GM23338 (cell line): ENCODE results near the gene DHRSX. TPM values are rescaled to one million over a fixed set of nuclear protein-coding genes. Genes with fewer than 3 reads are reported as not detected.

Source experiments
- ATAC-seq: fragments of 200-7000 bp; cut with Tn5 transposase; 3 replicates; pipeline ENCODE4 v1.9.1; 2020
- DNase-seq: peaks from one replicate; pipeline ENCODE4 v3.0.0-alpha.2; 2015; ENCODE audit warnings: low spot score
- H2AFZ ChIP-seq: fragments of 200-600 bp; sonication (generic); 2 replicates; pipeline ENCODE4 v1.8.0; 2016; ENCODE audit warnings: antibody characterized with exemption, mild to moderate bottlenecking, moderate library complexity
- H3F3A ChIP-seq: fragments of 200-600 bp; sonication (generic); replicated peaks from 2 replicates; pipeline ENCODE4 v1.8.0; 2017; ENCODE audit warnings: antibody characterized with exemption, mixed run types, low read depth
- H3K27ac ChIP-seq: fragments of 200-600 bp; sonication (generic); 2 replicates; pipeline ENCODE4 v1.6.1; 2016; ENCODE audit warnings: low read depth
- H3K27me3 ChIP-seq: fragments of 200-600 bp; sonication (generic); 2 replicates; pipeline ENCODE4 v1.8.0; 2016; ENCODE audit warnings: mild to moderate bottlenecking, mixed run types, moderate library complexity; ENCODE audit not compliant: insufficient read depth
- H3K36me3 ChIP-seq: fragments of 200-600 bp; sonication (generic); 2 replicates; pipeline ENCODE4 v1.8.0; 2016; ENCODE audit warnings: mild to moderate bottlenecking; ENCODE audit not compliant: insufficient read depth
- H3K4me1 ChIP-seq: fragments of 200-600 bp; sonication (generic); 2 replicates; pipeline ENCODE4 v1.8.0; 2016; ENCODE audit warnings: mild to moderate bottlenecking, moderate library complexity; ENCODE audit not compliant: insufficient read depth
- H3K4me2 ChIP-seq: fragments of 200-600 bp; sonication (generic); 2 replicates; pipeline ENCODE4 v1.7.1; 2017; ENCODE audit warnings: mixed run types
- H3K4me3 ChIP-seq: fragments of 200-600 bp; sonication (generic); 2 replicates; pipeline ENCODE4 v1.6.1; 2016; ENCODE audit warnings: mixed run types
- H3K79me2 ChIP-seq: fragments of 200-600 bp; sonication (generic); replicated peaks from 2 replicates; pipeline ENCODE4 v1.8.0; 2017; ENCODE audit warnings: mild to moderate bottlenecking; ENCODE audit not compliant: insufficient read depth
- H3K9me2 ChIP-seq: fragments of 200-600 bp; sonication (generic); 2 replicates; pipeline ENCODE4 v1.8.0; 2017; ENCODE audit not compliant: insufficient read depth
- H4K20me1 ChIP-seq: fragments of 200-600 bp; sonication (generic); replicated peaks from 2 replicates; pipeline ENCODE4 v1.8.0; 2017; ENCODE audit warnings: mild to moderate bottlenecking; ENCODE audit not compliant: insufficient read depth
- H3K27ac Mint-ChIP-seq: 2 replicates; pipeline ENCODE4 v1.8.0; 2020; ENCODE audit warnings: inconsistent platforms, mild to moderate bottlenecking, moderate library complexity, mixed read lengths
- H3K27me3 Mint-ChIP-seq: 3 replicates; pipeline ENCODE4 v1.8.0; 2022; ENCODE audit warnings: low read depth, mild to moderate bottlenecking, moderate library complexity, mixed read lengths, inconsistent platforms; ENCODE audit not compliant: insufficient read depth, poor library complexity
- H3K36me3 Mint-ChIP-seq: 3 replicates; pipeline ENCODE4 v1.8.0; 2021; ENCODE audit warnings: low read depth, mild to moderate bottlenecking, inconsistent platforms, moderate library complexity, mixed read lengths
- H3K4me1 Mint-ChIP-seq: 3 replicates; pipeline ENCODE4 v1.8.0; 2020; ENCODE audit warnings: mild to moderate bottlenecking, inconsistent platforms, mixed read lengths
- H3K4me3 Mint-ChIP-seq: 3 replicates; pipeline ENCODE4 v1.8.0; 2021; ENCODE audit warnings: moderate library complexity, mild to moderate bottlenecking, inconsistent platforms, mixed read lengths
- H3K9me3 Mint-ChIP-seq: 3 replicates; pipeline ENCODE4 v1.8.0; 2020; ENCODE audit warnings: moderate library complexity, mild to moderate bottlenecking, inconsistent platforms, mixed read lengths
- CREB1 ChIP-seq: fragments of 250-450 bp; sonication (Bioruptor Pico); IDR thresholded peaks from 2 replicates; pipeline ENCODE4 v1.5.0; 2020; ENCODE audit warnings: low read depth, mild to moderate bottlenecking, moderate library complexity
- JUNB ChIP-seq: IDR thresholded peaks from one replicate; pipeline ENCODE4 v1.6.1; 2016; ENCODE audit warnings: antibody characterized with exemption; ENCODE audit not compliant: unreplicated experiment
- NANOG ChIP-seq: IDR thresholded peaks from 2 replicates; pipeline ENCODE4 v1.6.1; 2016; ENCODE audit warnings: antibody characterized with exemption, borderline replicate concordance
- POLR2AphosphoS5 ChIP-seq: IDR thresholded peaks from 2 replicates; pipeline ENCODE4 v1.6.1; 2016; ENCODE audit warnings: antibody characterized with exemption, low read depth
- STAT1 ChIP-seq: IDR thresholded peaks from one replicate; pipeline ENCODE4 v1.6.1; 2016; ENCODE audit warnings: antibody characterized with exemption; ENCODE audit not compliant: unreplicated experiment
- ZNF114 ChIP-seq: fragments of 250-450 bp; sonication (Bioruptor Pico); IDR thresholded peaks from 2 replicates; pipeline ENCODE4 v1.5.0; 2020; ENCODE audit warnings: mild to moderate bottlenecking, moderate library complexity
- ZNF331 ChIP-seq: fragments of 250-450 bp; sonication (Bioruptor Pico); IDR thresholded peaks from 2 replicates; pipeline ENCODE4 v1.5.0; 2020; ENCODE audit warnings: low read depth, mild to moderate bottlenecking, moderate library complexity
- polyA plus RNA-seq: library from polyadenylated mRNA; unstranded; fragments of >200 nt; fragmentation: Nextera tagmentation; extraction: Ambion mirVana; gene quantifications from 2 replicates; pipeline ENCODE4 v1.2.1, GENCODE V29; 2016
- total RNA-seq: library from RNA; depleted of rRNA; stranded (reverse); fragments of >200 nt; shearing (Covaris generic); gene quantifications from 2 replicates; pipeline ENCODE4 v1.2.3, GENCODE V29; 2014
- TF ChIP-seq, protein P1 (sequence below), 2 experiments: fragments of 200-600 bp in 1 of 2; sonication (generic) in 1 of 2; conservative IDR thresholded peaks; 2 replicates each; pipeline versions ENCODE4 v1.5.1 to v1.6.1; 2016 to 2017; ENCODE audit warnings: antibody characterized with exemption in 2 of 2, low read depth in 2 of 2, mild to moderate bottlenecking in 2 of 2, moderate library complexity in 1 of 2
- TF ChIP-seq, protein P2 (sequence below): IDR thresholded peaks from 2 replicates; pipeline ENCODE4 v1.6.1; 2016; ENCODE audit warnings: antibody characterized with exemption

Gene DHRSX
- total and polyA plus RNA-seq, 2 experiments from 2014 or later, result 33.9 to 43.0 TPM

DNA sequence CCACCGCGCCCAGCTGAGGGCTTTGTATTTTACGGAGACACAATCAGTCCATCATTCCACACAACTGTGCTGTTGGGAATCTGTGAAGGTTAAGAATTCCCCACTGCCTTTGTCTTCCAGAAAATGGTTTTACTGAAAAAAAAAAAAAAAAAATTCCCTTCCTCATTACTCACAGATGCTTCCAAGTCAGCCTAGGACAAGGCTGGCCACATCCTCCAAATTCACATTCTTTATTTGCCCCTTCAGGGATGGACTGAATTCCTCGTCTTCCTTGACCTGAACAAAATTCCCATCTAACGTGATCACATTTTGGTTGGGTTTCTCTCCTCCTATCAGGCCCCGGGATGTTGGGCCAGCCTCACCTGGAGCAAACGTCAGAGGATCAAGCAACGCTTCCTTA, 130.3 kb downstream of the DHRSX start (continued):
- TF ChIP-seq, protein P1, sequence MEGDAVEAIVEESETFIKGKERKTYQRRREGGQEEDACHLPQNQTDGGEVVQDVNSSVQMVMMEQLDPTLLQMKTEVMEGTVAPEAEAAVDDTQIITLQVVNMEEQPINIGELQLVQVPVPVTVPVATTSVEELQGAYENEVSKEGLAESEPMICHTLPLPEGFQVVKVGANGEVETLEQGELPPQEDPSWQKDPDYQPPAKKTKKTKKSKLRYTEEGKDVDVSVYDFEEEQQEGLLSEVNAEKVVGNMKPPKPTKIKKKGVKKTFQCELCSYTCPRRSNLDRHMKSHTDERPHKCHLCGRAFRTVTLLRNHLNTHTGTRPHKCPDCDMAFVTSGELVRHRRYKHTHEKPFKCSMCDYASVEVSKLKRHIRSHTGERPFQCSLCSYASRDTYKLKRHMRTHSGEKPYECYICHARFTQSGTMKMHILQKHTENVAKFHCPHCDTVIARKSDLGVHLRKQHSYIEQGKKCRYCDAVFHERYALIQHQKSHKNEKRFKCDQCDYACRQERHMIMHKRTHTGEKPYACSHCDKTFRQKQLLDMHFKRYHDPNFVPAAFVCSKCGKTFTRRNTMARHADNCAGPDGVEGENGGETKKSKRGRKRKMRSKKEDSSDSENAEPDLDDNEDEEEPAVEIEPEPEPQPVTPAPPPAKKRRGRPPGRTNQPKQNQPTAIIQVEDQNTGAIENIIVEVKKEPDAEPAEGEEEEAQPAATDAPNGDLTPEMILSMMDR (conservative IDR thresholded peaks at IDR 0.05; ENCODE audit: low read depth in 2 of 2), result no peak
- TF ChIP-seq, protein P2, sequence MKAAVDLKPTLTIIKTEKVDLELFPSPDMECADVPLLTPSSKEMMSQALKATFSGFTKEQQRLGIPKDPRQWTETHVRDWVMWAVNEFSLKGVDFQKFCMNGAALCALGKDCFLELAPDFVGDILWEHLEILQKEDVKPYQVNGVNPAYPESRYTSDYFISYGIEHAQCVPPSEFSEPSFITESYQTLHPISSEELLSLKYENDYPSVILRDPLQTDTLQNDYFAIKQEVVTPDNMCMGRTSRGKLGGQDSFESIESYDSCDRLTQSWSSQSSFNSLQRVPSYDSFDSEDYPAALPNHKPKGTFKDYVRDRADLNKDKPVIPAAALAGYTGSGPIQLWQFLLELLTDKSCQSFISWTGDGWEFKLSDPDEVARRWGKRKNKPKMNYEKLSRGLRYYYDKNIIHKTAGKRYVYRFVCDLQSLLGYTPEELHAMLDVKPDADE, result no peak
- TF ChIP-seq NANOG (no peak), POLR2AphosphoS5 (no peak), JUNB (no peak), ZNF331 (CRISPR knock-in tag) (no peak)

DNA sequence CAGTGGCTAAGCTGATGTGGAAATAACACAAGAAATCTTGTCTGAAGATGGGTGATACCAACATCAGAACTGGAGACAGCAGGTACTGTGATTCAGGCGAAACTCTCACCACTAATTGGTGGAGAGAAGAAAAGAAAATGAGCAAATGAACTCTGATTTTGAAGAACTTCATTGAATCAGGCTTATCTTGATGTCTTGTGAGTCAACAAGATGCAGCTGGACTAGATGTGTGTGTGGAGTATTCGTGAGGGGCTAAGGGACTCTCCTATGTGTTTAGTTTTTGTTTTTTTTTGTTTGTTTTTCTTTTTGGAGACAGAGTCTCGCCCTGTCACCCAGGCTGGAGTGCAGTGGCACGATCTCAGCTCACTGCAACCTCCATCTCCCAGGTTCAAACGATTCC, 131.6 kb downstream of the DHRSX start:
- Mint-ChIP-seq H3K27me3 (peaks cover 1% of the 10 kb centered on the region), H3K4me3 (no peak overlapping the region), H3K27ac (no peak overlapping the region), H3K36me3 (peaks cover 47% of the 10 kb centered on the region), H3K9me3 (peaks cover 10% of the 10 kb centered on the region), H3K4me1 (peaks cover 3% of the 10 kb centered on the region; the same call in 1 of the 3 replicates)
- Histone ChIP-seq H3K4me3 (no peak overlapping the region), H3K27me3 (no peaks in the 10 kb centered on the region), H3K79me2 (peaks cover 4% of the 10 kb centered on the region; the same call in 1 of the 2 replicates), H4K20me1 (no peaks in the 10 kb centered on the region), H2AFZ (no peak overlapping the region), H3K36me3 (peaks cover under 1% of the 10 kb centered on the region; the same call in 1 of the 2 replicates), H3K9me2 (0 out of 2 replicates have a peak, but pooled peaks cover under 1% of the 10 kb centered on the region), H3K4me2 (no peak overlapping the region), H3K27ac (no peak overlapping the region), H3K4me1 (no peaks in the 10 kb centered on the region), H3F3A (no peaks in the 10 kb centered on the region)
- TF ChIP-seq, protein P2, result no peak
- TF ChIP-seq POLR2AphosphoS5 (no peak), STAT1 (no peak), ZNF114 (CRISPR knock-in tag) (no peak), CREB1 (CRISPR knock-in tag) (no peak)
- TF ChIP-seq, protein P1 (conservative IDR thresholded peaks at IDR 0.05; ENCODE audit: low read depth in 2 of 2), result no peak
- ATAC-seq (no peak), DNase-seq (no peak)
